Stomach (tissue), 4 donors: ENCODE results near the gene C4orf50.

Experiments used
- EP300 ChIP-seq: sonication (generic); formaldehyde crosslinking; IDR thresholded peaks from one replicate; pipeline ENCODE4 v1.6.1; 2017; ENCODE audit warnings: antibody characterized with exemption
- POLR2A ChIP-seq, 4 donors: fragments of 450-650 bp; IDR thresholded peaks; one replicate each; pipeline ENCODE4 v1.6.1; 2016; ENCODE audit warnings: antibody characterized with exemption in 4 of 4, control low read depth in 2 of 4, mild to moderate bottlenecking in 1 of 4, moderate library complexity in 1 of 4
- POLR2AphosphoS5 ChIP-seq, 3 donors: sonication (generic); formaldehyde crosslinking; IDR thresholded peaks; one replicate each; pipeline ENCODE4 v1.6.1; 2016; ENCODE audit warnings: antibody characterized with exemption in 3 of 3
- TF ChIP-seq, protein P1 (sequence below), 7 experiments: fragments of 450-650 bp in 4 of 7; fragments of 200-600 bp in 3 of 7; sonication (generic) in 3 of 7; IDR thresholded peaks; one replicate each; pipeline ENCODE4 v1.5.1; 2016 to 2019; ENCODE audit warnings: antibody characterized with exemption in 7 of 7, control low read depth in 2 of 7, mild to moderate bottlenecking in 1 of 7

DNA sequence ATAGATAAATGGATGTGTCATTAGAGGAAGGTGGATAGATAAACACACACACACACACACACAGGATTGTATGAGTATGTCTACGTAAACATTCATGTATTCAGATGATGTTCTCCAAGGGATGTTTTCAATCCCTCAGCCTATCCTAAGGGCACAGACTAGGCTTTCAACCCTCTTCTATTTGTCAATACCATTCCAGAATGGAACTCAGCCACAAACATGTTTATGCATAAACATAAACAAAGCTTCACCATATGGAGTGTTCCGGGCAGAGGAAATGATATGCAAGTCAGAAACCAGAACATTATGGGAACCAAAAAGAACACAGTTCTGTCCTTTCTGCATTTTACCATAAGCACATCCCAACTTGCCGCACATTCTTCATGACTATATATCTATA, 150.4 kb downstream of the C4orf50 start:
- TF ChIP-seq, protein P1, sequence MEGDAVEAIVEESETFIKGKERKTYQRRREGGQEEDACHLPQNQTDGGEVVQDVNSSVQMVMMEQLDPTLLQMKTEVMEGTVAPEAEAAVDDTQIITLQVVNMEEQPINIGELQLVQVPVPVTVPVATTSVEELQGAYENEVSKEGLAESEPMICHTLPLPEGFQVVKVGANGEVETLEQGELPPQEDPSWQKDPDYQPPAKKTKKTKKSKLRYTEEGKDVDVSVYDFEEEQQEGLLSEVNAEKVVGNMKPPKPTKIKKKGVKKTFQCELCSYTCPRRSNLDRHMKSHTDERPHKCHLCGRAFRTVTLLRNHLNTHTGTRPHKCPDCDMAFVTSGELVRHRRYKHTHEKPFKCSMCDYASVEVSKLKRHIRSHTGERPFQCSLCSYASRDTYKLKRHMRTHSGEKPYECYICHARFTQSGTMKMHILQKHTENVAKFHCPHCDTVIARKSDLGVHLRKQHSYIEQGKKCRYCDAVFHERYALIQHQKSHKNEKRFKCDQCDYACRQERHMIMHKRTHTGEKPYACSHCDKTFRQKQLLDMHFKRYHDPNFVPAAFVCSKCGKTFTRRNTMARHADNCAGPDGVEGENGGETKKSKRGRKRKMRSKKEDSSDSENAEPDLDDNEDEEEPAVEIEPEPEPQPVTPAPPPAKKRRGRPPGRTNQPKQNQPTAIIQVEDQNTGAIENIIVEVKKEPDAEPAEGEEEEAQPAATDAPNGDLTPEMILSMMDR (IDR thresholded peaks at IDR 0.05) = no peak
- TF ChIP-seq POLR2AphosphoS5 (IDR thresholded peaks at IDR 0.05) = no peak
- TF ChIP-seq POLR2A (IDR thresholded peaks at IDR 0.05) = no peak
- no peak for TF ChIP-seq EP300
